Naive B cell (primary cell): Measurements from ENCODE around the gene CRELD1. TPM values are rescaled to one million over a fixed set of nuclear protein-coding genes. Genes with fewer than 3 reads are reported as not detected.
"Not testable (repeated sequence)": the region's sequence is repeated elsewhere in the genome, so short reads cannot be mapped to it uniquely, and the experiment has no call there.

Experiments
- ATAC-seq, 2 donors: fragments of 150-1000 bp; cut with Tn5 transposase; 2 replicates each; pipeline ENCODE4 v1.10.0; 2021; ENCODE audit warnings: low read depth in 2 of 2, mild to moderate bottlenecking in 2 of 2, moderate library complexity in 2 of 2
- DNase-seq: peaks from one replicate; pipeline ENCODE4 v3.0.0; 2022
- H3K27ac Mint-ChIP-seq, 6 donors: one replicate each; pipeline ENCODE4 v1.8.0; 2020 to 2022; ENCODE audit warnings: mild to moderate bottlenecking in 6 of 6, mixed read lengths in 6 of 6, moderate library complexity in 5 of 6, inconsistent platforms in 2 of 6
- H3K27me3 Mint-ChIP-seq, 3 donors: one replicate each; pipeline ENCODE4 v1.8.0; 2021 to 2022; ENCODE audit warnings: mixed read lengths in 3 of 3, mild to moderate bottlenecking in 1 of 3
- H3K36me3 Mint-ChIP-seq, 2 donors: one replicate each; pipeline ENCODE4 v1.8.0; 2020 to 2022; ENCODE audit warnings: mixed read lengths in 2 of 2, inconsistent platforms in 1 of 2, mild to moderate bottlenecking in 1 of 2
- H3K4me1 Mint-ChIP-seq, 3 donors: one replicate each; pipeline ENCODE4 v1.8.0; 2020 to 2022; ENCODE audit warnings: mixed read lengths in 3 of 3, inconsistent platforms in 1 of 3, mild to moderate bottlenecking in 1 of 3, moderate library complexity in 1 of 3
- H3K4me3 Mint-ChIP-seq, 8 donors: one replicate each; pipeline ENCODE4 v1.8.0; 2020 to 2022; ENCODE audit warnings: mild to moderate bottlenecking in 8 of 8, mixed read lengths in 8 of 8, moderate library complexity in 8 of 8, inconsistent platforms in 2 of 8
- H3K9me3 Mint-ChIP-seq, 7 donors: one replicate each; pipeline ENCODE4 v1.8.0; 2020 to 2022; ENCODE audit warnings: mixed read lengths in 7 of 7, mild to moderate bottlenecking in 5 of 7, inconsistent platforms in 2 of 7, moderate library complexity in 1 of 7
- polyA plus RNA-seq, 6 donors: library from polyadenylated mRNA; unstranded; fragments of 300-500 nt; fragmentation: Illumina TruSeq; gene quantifications; one replicate each; pipeline ENCODE4 v1.2.3, GENCODE V29; 2021; ENCODE audit warnings: low read depth in 6 of 6

The CRELD1 gene
- polyA plus RNA-seq, 6 donors from 2014 or later = 16.5 to 60.6 (median 27.5) TPM

DNA sequence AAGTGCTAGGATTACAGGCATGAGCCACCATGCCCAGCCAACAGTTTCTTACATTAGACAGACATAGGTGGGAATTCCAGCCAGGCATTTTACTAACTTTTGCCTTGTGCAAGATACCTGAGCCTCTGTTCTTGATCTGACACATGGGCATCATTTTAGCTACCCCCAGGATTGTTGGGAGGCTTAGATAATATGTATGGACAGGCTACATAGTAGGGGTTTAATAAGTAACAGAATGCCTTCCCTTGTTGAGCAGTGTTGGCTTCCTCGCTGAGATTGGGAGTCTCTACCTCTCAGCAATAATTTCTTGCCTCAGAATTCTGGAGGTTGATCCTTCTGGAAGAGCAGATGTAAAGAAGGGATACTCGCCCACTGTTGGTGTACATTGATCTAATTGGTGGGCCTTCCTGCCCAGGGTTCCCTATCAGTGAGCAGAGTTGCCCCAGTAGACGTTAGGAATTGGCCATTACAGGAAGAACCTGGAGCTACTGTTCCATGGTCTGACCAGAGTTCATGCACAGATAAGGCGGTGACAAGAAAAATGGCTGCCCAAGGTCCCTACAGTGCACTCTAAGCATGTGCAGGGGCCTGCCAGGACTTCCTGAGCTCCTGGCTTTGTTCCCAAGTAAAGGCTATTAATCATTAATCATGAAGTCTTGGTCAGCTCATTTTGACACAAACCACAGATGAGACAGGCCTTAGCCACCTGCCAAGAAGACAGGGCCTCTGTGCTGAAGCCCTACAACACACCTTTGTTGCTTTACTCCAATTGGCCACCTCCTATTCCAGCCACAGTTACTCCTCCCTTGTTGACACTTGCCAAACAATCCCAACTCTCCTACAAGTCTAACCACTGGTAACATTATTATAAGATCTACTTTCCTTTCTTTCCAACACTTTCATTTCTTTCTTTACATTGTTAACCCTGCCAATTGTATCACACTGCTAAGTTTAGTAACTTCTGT lies 35.9 kb upstream of the CRELD1 start:
- H3K4me3 Mint-ChIP-seq = no peak overlapping the region
- no peaks in the 10 kb centered on the region for H3K9me3 Mint-ChIP-seq
- H3K27me3 Mint-ChIP-seq = peaks cover 0 to under 1% (median 0%) of the 10 kb centered on the region in 3 donors
- DNase-seq (no peak), ATAC-seq (no peak)
- H3K27ac Mint-ChIP-seq = peak overlapping the region in 5 of 6 donors; percentile 17 to 98 (median 85)
- H3K36me3 Mint-ChIP-seq = peaks cover 6% of the 10 kb centered on the region in 2 donors
- peaks cover 34 to 50% (median 36%) of the 10 kb centered on the region in 3 donors for H3K4me1 Mint-ChIP-seq

DNA sequence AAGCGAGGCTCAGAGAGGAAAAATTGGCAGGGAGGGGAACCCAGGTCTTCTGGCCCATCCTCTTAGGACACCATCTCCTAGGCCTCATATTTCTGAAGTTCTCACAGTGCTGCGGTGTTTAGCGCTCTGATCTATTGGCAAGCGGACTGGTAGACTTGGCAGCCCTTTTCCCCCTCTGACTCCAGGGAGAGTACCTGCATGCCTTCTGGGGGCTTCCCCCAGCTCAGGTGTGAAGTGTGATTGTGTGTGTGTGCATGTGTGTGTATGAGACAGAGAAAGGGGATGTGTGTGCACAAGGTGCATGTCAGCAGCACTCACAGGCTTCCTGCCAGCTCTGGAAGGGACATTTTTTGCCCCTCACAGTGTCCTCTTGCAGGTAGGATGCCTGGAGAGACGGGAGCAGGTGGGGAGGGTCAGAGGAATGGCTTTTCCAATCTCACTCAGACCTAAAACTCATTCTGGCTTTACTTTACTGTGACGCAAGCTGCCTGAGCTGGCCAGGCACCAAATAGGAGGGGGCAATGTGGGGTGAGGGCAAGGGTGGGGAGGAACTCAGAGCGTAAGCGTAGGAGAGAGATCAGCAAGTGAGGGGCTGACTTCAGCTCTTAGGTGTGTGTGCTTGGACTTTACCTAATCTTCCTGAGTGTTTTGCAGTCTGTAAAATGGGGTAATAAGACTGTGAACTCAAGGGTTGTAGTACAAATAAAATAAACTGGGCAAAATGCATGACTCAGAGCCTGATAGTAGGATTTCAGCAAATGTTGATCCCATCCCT lies 35.0 kb upstream of the CRELD1 start:
- H3K36me3 Mint-ChIP-seq = peaks cover 0 to 6% of the 10 kb centered on the region in 2 donors
- H3K27me3 Mint-ChIP-seq = peaks cover 0 to 9% (median 0%) of the 10 kb centered on the region in 3 donors
- H3K4me1 Mint-ChIP-seq = peaks cover 28 to 42% (median 31%) of the 10 kb centered on the region in 3 donors
- peak overlapping the region in 5 of 6 donors; percentile 28 to 98 (median 41) for H3K27ac Mint-ChIP-seq
- H3K4me3 Mint-ChIP-seq = no peak overlapping the region
- no peak for ATAC-seq
- H3K9me3 Mint-ChIP-seq = no peaks in the 10 kb centered on the region
- no peak for DNase-seq

DNA sequence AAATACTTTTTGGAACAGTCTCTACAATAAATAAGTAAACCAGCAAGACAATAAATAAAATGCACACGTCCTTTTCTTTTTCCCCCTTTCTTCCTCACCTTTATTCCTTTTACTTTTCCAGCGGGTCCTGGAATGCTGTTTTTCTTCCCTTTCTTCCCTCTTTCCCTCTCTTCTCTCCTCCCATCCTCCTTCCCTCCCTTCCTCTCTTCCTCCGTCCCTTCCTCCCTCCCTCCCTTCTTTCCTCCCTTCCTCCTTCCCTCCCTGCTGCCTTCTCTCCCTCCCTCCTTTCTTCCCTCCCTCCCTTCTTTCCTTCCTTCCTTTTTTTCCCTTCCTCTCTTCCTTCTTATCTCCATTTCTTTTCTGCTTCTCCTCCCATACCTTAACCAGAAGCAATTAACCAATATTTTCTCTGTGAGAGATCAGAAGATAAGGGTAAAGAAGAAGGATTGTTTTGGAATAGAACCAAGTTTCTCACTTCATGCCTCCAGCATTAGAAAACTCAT lies 34.3 kb upstream of the CRELD1 start:
- Mint-ChIP-seq H3K36me3 (peaks cover 0 to 6% of the 10 kb centered on the region in 2 donors), H3K9me3 (no peaks in the 10 kb centered on the region), H3K4me1 (peaks cover 21 to 35% (median 26%) of the 10 kb centered on the region in 3 donors), H3K27ac (peak overlapping the region in 4 of 6 donors; percentile 47 to 88 (median 69)), H3K27me3 (peaks cover 0 to 9% (median 0%) of the 10 kb centered on the region in 3 donors), H3K4me3 (no peak overlapping the region)
- DNase-seq = no peak
- ATAC-seq = no peak

DNA sequence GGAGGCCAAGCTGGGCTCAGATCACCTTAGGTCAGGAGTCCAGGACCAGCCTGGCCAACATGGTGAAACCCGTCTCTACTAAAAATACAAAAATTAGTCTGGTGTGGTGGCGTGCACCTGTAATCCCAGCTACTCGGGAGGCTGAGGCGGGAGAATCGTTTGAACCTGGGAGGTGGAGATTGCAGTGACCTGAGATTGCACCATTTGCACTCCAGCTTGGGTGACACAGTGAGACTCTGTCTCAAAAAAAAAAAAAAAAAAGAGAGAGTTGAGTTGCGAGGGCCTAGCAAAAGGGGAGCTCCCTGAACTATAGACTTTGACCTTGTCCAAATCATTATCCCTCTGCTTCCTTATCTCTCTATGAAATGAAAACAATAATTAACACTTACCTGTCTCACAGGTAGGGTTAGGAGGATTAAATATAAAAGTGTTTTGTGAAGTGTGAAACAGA lies 32.6 kb upstream of the CRELD1 start:
- H3K9me3 Mint-ChIP-seq, H3K4me3 Mint-ChIP-seq, H3K36me3 Mint-ChIP-seq, H3K27me3 Mint-ChIP-seq, ATAC-seq, DNase-seq: not testable (repeated sequence)
- H3K27ac Mint-ChIP-seq = peak overlapping the region in 1 of 6 donors; percentile 88
- peaks cover 13 to 22% (median 18%) of the 10 kb centered on the region in 3 donors for H3K4me1 Mint-ChIP-seq

DNA sequence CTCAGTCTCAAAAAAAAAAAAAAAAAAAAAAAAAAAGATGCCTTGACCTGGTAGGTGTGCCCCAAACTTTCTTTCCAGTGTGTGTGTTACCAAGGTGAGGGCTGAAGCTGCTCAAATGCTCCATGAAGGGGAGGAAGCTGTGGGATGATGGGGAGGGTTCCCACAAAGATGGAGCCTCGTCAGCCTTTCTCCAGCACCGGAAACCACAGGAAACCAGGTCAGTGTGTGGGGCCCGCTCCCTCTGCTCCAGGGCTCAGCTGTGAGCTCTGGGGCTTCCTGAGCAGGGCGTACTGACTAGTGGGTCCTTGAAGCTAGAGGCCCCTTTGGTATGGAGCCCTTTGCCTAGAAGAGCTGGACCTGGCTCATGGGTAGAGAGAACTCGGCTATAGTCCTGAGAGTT lies 31.7 kb upstream of the CRELD1 start:
- Mint-ChIP-seq H3K4me1 (peaks cover 12 to 17% (median 13%) of the 10 kb centered on the region in 3 donors), H3K27ac (no peak overlapping the region), H3K9me3 (no peaks in the 10 kb centered on the region), H3K4me3 (no peak overlapping the region), H3K27me3 (peaks cover 0 to 9% (median 0%) of the 10 kb centered on the region in 3 donors), H3K36me3 (no peaks in the 10 kb centered on the region)
- ATAC-seq (no peak), DNase-seq (no peak)

DNA sequence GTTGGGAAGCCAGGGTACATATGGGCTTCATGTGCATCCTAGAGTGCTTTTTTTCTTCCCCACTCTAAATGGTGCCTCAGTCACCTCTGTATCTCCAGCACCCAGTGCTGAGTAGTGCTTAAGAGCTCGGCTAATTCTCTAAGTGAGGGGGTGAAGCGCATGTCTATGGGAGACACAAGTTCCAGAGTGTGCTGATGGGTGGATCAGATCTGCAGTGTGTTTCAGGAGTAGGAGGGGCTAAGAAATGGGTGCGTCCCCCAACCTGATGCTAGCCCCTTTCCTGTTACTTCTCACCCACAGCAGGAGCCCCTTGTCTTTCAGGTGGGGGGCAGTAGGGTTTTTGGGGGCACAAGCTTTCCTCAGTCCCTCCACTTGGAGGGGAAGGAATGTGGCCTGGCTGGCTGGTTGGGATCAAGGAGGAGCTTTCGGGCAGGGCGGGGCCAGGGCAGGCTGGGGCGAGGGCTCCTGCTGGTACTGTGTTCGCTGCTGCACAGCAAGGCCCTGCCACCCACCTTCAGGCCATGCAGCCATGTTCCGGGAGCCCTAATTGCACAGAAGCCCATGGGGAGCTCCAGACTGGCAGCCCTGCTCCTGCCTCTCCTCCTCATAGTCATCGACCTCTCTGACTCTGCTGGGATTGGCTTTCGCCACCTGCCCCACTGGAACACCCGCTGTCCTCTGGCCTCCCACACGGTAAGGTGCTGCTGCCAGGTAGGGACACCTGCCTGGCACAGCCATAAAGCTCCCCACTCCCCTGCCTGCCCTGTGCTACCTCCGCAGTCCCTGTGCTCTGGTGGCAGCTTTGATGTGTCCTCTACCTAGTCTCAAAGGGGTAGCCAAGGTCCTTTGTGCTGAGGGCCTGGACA lies 31.0 kb upstream of the CRELD1 start, which contains the start of gene IL17RE:
IL17RE (plus strand) TSS at position 477 of the 866 bp plus-strand sequence; CDS start at position 562, 85 bp downstream.
- no peaks in the 10 kb centered on the region for H3K9me3 Mint-ChIP-seq
- peak within 1 kb of the TSS in 2 of 6 donors; percentile 63 to 69 for H3K27ac Mint-ChIP-seq
- ATAC-seq = no peak

DNA sequence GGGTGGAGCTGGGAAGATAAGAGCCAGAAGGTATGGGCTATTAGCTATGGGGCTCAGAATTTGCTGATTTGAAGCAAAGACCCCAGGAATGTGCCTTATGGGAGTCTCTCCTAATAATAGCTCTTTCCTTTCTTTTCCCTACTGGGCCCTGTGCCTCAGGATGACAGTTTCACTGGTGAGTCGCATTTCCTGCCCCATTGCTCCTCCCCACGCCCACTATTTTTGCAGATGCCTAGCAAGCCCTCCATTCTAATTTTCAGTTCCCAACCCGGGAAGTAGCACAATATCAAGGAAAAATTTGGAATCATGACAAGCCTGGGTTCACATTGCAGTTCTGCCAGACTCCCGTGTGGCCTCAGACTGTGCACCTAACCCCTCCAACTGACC lies 30.4 kb upstream of the CRELD1 start:
- no peak overlapping the region for H3K4me3 Mint-ChIP-seq
- no peaks in the 10 kb centered on the region for H3K36me3 Mint-ChIP-seq
- no peak for ATAC-seq
- no peaks in the 10 kb centered on the region for H3K9me3 Mint-ChIP-seq
- no peak for DNase-seq
- peaks cover 7 to 9% (median 9%) of the 10 kb centered on the region in 3 donors for H3K4me1 Mint-ChIP-seq
- H3K27me3 Mint-ChIP-seq = peaks cover 0 to 9% (median 0%) of the 10 kb centered on the region in 3 donors
- peak overlapping the region in 1 of 6 donors; percentile 63 for H3K27ac Mint-ChIP-seq

More for the DNA sequence above, 31.0 kb upstream of the CRELD1 start, which contains the start of gene IL17RE:
- Mint-ChIP-seq H3K27me3 (peaks cover 0 to 9% (median 0%) of the 10 kb centered on the region in 3 donors), H3K4me3 (no peak within 1 kb of the TSS), H3K4me1 (peaks cover 12 to 15% (median 13%) of the 10 kb centered on the region in 3 donors), H3K36me3 (no peaks in the 10 kb centered on the region)
- DNase-seq = no peak

DNA sequence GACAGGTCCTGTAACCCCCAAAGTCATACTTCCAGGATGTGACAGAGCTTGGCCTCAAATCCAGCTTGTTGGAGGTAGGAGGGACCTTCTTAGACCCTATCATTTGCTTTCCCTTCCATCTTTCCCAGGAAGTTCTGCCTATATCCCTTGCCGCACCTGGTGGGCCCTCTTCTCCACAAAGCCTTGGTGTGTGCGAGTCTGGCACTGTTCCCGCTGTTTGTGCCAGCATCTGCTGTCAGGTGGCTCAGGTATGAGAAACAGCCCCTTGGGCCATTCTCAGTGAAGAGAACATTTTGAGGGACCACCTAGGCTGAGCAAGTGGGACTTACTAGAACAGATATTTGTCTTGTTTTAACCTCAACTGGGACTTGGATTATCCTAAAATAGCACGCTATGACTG lies 29.7 kb upstream of the CRELD1 start:
- ATAC-seq (no peak), DNase-seq (no peak)
- H3K4me1 Mint-ChIP-seq = peaks cover 0 to 7% (median 4%) of the 10 kb centered on the region in 3 donors
- H3K36me3 Mint-ChIP-seq = no peaks in the 10 kb centered on the region
- no peak overlapping the region for H3K4me3 Mint-ChIP-seq
- peaks cover 0 to 9% (median 0%) of the 10 kb centered on the region in 3 donors for H3K27me3 Mint-ChIP-seq
- no peaks in the 10 kb centered on the region for H3K9me3 Mint-ChIP-seq
- no peak overlapping the region for H3K27ac Mint-ChIP-seq

DNA sequence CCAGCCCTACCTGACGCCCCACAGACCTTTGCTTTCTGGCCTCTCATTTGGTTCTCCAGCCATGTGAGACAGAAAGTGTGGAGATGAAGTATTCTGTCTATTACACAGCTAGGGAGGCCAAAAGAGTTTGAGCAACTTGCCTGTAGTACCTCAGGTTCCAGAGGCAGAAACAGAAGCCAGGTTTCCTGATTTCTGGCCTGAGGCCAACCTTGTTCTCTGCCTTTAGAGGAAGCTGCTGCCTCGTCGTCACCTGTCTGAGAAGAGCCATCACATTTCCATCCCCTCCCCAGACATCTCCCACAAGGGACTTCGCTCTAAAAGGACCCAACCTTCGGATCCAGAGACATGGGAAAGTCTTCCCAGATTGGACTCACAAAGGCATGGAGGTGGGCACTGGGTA lies 27.2 kb upstream of the CRELD1 start:
- Mint-ChIP-seq H3K27me3 (peaks cover 0 to 13% (median 0%) of the 10 kb centered on the region in 3 donors), H3K27ac (peak overlapping the region in 1 of 6 donors; percentile 37), H3K4me3 (no peak overlapping the region), H3K4me1 (peaks cover 0 to 9% (median 0%) of the 10 kb centered on the region in 3 donors), H3K36me3 (no peaks in the 10 kb centered on the region), H3K9me3 (no peaks in the 10 kb centered on the region)
- ATAC-seq (no peak), DNase-seq (no peak)

DNA sequence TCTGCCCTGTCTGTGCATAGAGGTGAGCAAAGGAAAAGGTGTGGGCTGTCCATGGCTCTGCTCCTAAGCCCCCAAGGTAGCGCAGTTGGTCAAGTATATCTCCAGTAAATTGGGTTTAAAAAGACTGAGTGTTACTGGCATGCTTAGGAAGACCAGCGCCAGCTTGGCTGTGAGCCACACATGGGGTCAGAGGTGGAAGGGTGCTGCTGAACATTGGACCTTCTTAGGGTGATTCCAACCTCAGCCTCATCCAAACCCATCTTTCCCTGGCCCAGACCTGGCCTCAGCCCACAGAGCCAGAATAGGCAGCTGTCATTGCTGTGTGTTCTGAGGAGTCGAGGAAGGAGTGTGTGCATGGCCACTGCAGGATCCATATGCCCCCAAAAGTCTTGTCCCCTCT lies 25.3 kb upstream of the CRELD1 start:
- peaks cover 0 to 6% (median 0%) of the 10 kb centered on the region in 3 donors for H3K4me1 Mint-ChIP-seq
- DNase-seq (no peak), ATAC-seq (no peak)
- no peaks in the 10 kb centered on the region for H3K9me3 Mint-ChIP-seq
- H3K27ac Mint-ChIP-seq = peak overlapping the region in 1 of 6 donors; percentile 15
- no peaks in the 10 kb centered on the region for H3K36me3 Mint-ChIP-seq
- peaks cover 0 to 16% (median 9%) of the 10 kb centered on the region in 3 donors for H3K27me3 Mint-ChIP-seq
- H3K4me3 Mint-ChIP-seq = no peak overlapping the region

DNA sequence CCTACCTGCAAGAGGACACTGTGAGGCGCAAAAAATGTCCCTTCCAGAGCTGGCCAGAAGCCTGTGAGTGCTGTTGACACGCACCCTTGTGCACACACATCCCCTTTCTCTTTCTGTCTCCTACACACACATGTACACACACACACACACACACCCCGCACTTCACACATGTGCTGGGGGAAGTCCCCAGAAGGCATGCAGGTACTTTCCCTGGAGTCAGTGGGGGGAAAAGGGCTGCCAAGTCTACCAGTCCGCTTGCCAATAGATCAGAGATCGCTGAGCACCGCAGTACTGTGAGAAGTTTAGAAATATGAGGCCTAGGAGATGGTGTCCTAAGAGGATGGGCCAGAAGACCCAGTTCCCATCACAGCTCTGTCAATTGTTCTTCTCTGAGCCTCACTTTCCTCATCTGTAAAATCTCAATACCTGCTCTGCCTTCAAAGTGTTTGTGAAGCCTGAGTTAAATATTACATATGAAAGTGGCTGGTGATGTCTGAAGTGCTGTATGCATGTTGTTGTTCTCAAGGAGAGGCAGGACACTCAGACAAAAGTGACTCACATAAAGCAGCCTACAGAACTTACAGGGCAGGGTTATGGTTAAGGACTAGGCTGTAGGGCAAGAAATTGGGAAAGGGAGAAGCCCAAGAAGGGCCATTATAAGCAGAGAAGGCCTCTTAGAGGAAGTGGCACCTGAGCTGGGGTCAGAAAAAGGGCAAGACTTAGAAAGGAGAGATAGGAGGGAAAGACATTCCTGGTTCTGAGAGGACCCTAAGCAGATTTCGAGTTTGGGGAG lies 24.2 kb upstream of the CRELD1 start:
- Mint-ChIP-seq H3K36me3 (no peaks in the 10 kb centered on the region), H3K27ac (peak overlapping the region in 3 of 6 donors; percentile 2 to 71 (median 16)), H3K9me3 (no peaks in the 10 kb centered on the region), H3K4me3 (peak overlapping the region in 2 of 8 donors; percentile 36), H3K4me1 (peaks cover 0 to 6% (median 3%) of the 10 kb centered on the region in 3 donors), H3K27me3 (peaks cover 0 to 18% (median 9%) of the 10 kb centered on the region in 3 donors)
- ATAC-seq (peak; percentile 28 to 41), DNase-seq (no peak)
